Upper lobe of left lung (tissue), 6 donors: ENCODE measurements around the gene FHIT. TPM values are rescaled to one million over a fixed set of nuclear protein-coding genes. Genes with fewer than 3 reads are reported as not detected.
A peak's percentile ranks its signal among the peaks of the same experiment; 100 is the strongest.

Source experiments
- ATAC-seq, 2 donors: fragments of 200-7000 bp; cut with Tn5 transposase; one replicate each; pipeline ENCODE4 v1.9.1; 2022; ENCODE audit warnings: mild to moderate bottlenecking in 2 of 2, moderate library complexity in 2 of 2; ENCODE audit not compliant: low FRiP score in 2 of 2
- DNase-seq, 2 donors: peaks; one replicate each; pipeline ENCODE4 v3.0.0-alpha.2; 2019 to 2020
- H3K27ac ChIP-seq, 4 donors: fragments of 200-600 bp; sonication (generic); one replicate each; pipeline ENCODE4 v1.5.1; 2016 to 2019
- H3K27me3 ChIP-seq, 4 donors: fragments of 200-600 bp; sonication (generic); one replicate each; pipeline ENCODE4 v1.5.1; 2017 to 2019
- H3K36me3 ChIP-seq, 4 donors: fragments of 200-600 bp; sonication (generic); one replicate each; pipeline ENCODE4 v1.5.1; 2016 to 2019
- H3K4me1 ChIP-seq, 4 donors: fragments of 200-600 bp; sonication (generic); one replicate each; pipeline ENCODE4 v1.5.1; 2018 to 2019
- H3K4me3 ChIP-seq, 4 donors: fragments of 200-600 bp; sonication (generic); one replicate each; pipeline ENCODE4 v1.5.1; 2017 to 2019; ENCODE audit warnings: mild to moderate bottlenecking in 2 of 4, moderate library complexity in 1 of 4
- H3K9me3 ChIP-seq, 4 donors: fragments of 200-600 bp; sonication (generic); one replicate each; pipeline ENCODE4 v1.5.1; 2018 to 2019
- CTCF ChIP-seq, 6 experiments: fragments of 450-650 bp in 4 of 6; fragments of 200-600 bp in 2 of 6; sonication (generic) in 2 of 6; IDR thresholded peaks; one replicate each; pipeline ENCODE4 v1.5.1; 2016 to 2019; ENCODE audit warnings: antibody characterized with exemption in 6 of 6
- EP300 ChIP-seq, 4 donors: sonication (generic); formaldehyde crosslinking; IDR thresholded peaks; one replicate each; pipeline ENCODE4 v1.5.1; 2017; ENCODE audit warnings: antibody characterized with exemption in 4 of 4, control low read depth in 2 of 4
- POLR2A ChIP-seq, 4 donors: fragments of 450-650 bp; IDR thresholded peaks; one replicate each; pipeline ENCODE4 v1.5.1; 2016 to 2017; ENCODE audit warnings: antibody characterized with exemption in 4 of 4, mild to moderate bottlenecking in 2 of 4
- POLR2AphosphoS5 ChIP-seq, 2 donors: sonication (generic); formaldehyde crosslinking; IDR thresholded peaks; one replicate each; pipeline ENCODE4 v1.5.1; 2017; ENCODE audit warnings: antibody characterized with exemption in 2 of 2
- WGBS, 2 donors: methylation state at CpG; one replicate each; pipeline ENCODE4 v1.1.5; 2017 to 2018; 5-methylcytosine and 5-hydroxymethylcytosine counted together
- total RNA-seq, 6 donors: library from RNA; depleted of rRNA in 4 of 6; stranded (reverse); fragments of >200 nt in 4 of 6; gene quantifications; one replicate each; pipeline versions ENCODE4 v1.1.0 to v1.2.1, GENCODE V29; 2016 to 2021
- donor health status: DM: no; HTN: no; CAD: no; lungs with moderate emphysema.
- donor health status: DM: no; HTN: yes; CAD: no; lungs with severe emphysema.

Gene FHIT
- total RNA-seq, 6 donors from 2014 or later: 6.8 to 56.6 (median 11.1) TPM

- WGBS, 2 donors: 73 to 83% methylated on average over 7 of the region's 7 CpGs
These were observed 319.8 kb downstream of the FHIT start for GRCh38 chr3:60931452-60931851.

GRCh38 chr3:60920519-60920918, 330.7 kb downstream of the FHIT start:
- Histone ChIP-seq H3K27ac (no peak overlapping the region), H3K9me3 (no peaks in the 10 kb centered on the region), H3K4me3 (no peak overlapping the region), H3K36me3 (no peaks in the 10 kb centered on the region), H3K4me1 (no peaks in the 10 kb centered on the region), H3K27me3 (no peaks in the 10 kb centered on the region)
- 67 to 88% methylated on average over 4 of the region's 4 CpGs for WGBS, 2 donors
- DNase-seq: no peak
- ATAC-seq: peak in 1 of 2 donors; percentile 50
- TF ChIP-seq POLR2AphosphoS5 (IDR thresholded peaks at IDR 0.05): no peak
- no peak for TF ChIP-seq POLR2A (IDR thresholded peaks at IDR 0.05)
- no peak for TF ChIP-seq CTCF (IDR thresholded peaks at IDR 0.05)
- TF ChIP-seq EP300 (IDR thresholded peaks at IDR 0.05): no peak

More at GRCh38 chr3:60931452-60931851, 319.8 kb downstream of the FHIT start:
- Histone ChIP-seq H3K9me3 (no peaks in the 10 kb centered on the region), H3K4me3 (no peak overlapping the region), H3K36me3 (no peaks in the 10 kb centered on the region), H3K4me1 (no peaks in the 10 kb centered on the region), H3K27ac (no peak overlapping the region), H3K27me3 (no peaks in the 10 kb centered on the region)
- no peak for ATAC-seq
- TF ChIP-seq CTCF (IDR thresholded peaks at IDR 0.05) (no peak), POLR2AphosphoS5 (IDR thresholded peaks at IDR 0.05) (no peak), POLR2A (IDR thresholded peaks at IDR 0.05) (no peak), EP300 (IDR thresholded peaks at IDR 0.05) (no peak)
- DNase-seq: no peak

GRCh38 chr3:60919296-60919695, 332.0 kb downstream of the FHIT start:
- H3K27me3 ChIP-seq: no peaks in the 10 kb centered on the region
- ATAC-seq (no peak), DNase-seq (no peak)
- no peaks in the 10 kb centered on the region for H3K36me3 ChIP-seq
- WGBS, 2 donors: 94 to 99% methylated on average over 2 of the region's 2 CpGs
- TF ChIP-seq POLR2AphosphoS5 (IDR thresholded peaks at IDR 0.05): no peak
- no peak for TF ChIP-seq EP300 (IDR thresholded peaks at IDR 0.05)
- TF ChIP-seq POLR2A (IDR thresholded peaks at IDR 0.05): no peak
- no peak for TF ChIP-seq CTCF (IDR thresholded peaks at IDR 0.05)
- no peaks in the 10 kb centered on the region for H3K4me1 ChIP-seq
- no peaks in the 10 kb centered on the region for H3K9me3 ChIP-seq
- no peak overlapping the region for H3K4me3 ChIP-seq
- H3K27ac ChIP-seq: no peak overlapping the region

GRCh38 chr3:60917141-60917540, 334.1 kb downstream of the FHIT start:
- TF ChIP-seq EP300 (IDR thresholded peaks at IDR 0.05) (no peak), CTCF (IDR thresholded peaks at IDR 0.05) (no peak), POLR2AphosphoS5 (IDR thresholded peaks at IDR 0.05) (no peak), POLR2A (IDR thresholded peaks at IDR 0.05) (no peak)
- Histone ChIP-seq H3K36me3 (no peaks in the 10 kb centered on the region), H3K4me3 (no peak overlapping the region), H3K9me3 (no peaks in the 10 kb centered on the region), H3K27ac (no peak overlapping the region), H3K4me1 (no peaks in the 10 kb centered on the region), H3K27me3 (no peaks in the 10 kb centered on the region)
- no peak for ATAC-seq
- no peak for DNase-seq
- WGBS, 2 donors: 50 to 86% methylated on average over 1 of the region's 1 CpG

GRCh38 chr3:60916546-60916945, 334.7 kb downstream of the FHIT start:
- Histone ChIP-seq H3K27ac (no peak overlapping the region), H3K4me1 (no peaks in the 10 kb centered on the region), H3K36me3 (no peaks in the 10 kb centered on the region), H3K9me3 (no peaks in the 10 kb centered on the region), H3K4me3 (no peak overlapping the region), H3K27me3 (no peaks in the 10 kb centered on the region)
- ATAC-seq (no peak), DNase-seq (no peak)
- no peak for TF ChIP-seq POLR2A (IDR thresholded peaks at IDR 0.05)
- 84 to 87% methylated on average over 4 of the region's 4 CpGs for WGBS, 2 donors
